ENCODE data around the gene SLC12A7. TPM values are rescaled to one million over a fixed set of nuclear protein-coding genes. Genes with fewer than 3 reads are reported as not detected.

The SLC12A7 gene
- total and polyA plus RNA-seq, 2 of the 13 experiments (the other 11 are each of a cell fraction or from before 2014, with no cell fraction given) = 14.0 to 18.5 TPM

DNA sequence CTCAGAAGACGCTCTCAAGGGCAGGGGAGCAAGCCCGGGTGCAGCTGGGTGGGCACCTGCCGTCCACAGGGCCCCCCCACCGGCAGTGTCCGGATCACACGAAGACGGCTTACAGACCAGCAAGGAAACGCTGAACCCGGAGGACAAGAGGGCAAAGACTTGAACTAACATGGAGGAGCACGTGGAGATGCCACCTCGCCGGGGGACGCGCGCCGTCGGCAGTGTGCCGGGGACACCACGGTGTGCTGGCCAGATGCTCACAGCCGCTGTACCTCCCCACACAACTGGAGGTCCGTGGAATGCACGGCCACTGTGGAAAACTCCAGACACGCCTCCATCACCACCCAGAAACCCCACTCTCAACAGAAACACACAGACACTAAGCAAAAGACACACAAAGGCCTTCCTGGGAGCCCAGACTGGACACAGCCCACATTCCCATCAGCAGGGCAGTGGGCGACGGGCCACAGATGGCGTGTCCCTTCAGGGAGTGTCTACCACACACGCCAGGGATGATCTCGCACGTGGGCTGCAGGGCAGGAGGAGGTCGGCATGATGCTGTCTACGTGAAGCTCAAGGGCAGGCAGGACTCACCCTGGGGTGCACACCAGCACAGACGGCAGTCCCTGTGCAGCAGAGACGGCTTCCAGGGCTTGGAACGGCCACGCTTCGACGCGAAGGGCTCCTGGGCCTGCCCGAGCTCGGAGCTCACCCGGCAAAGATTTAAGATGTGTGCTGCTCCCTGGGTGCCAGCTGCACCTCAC, 8.6 kb upstream of the SLC12A7 start:
- Histone ChIP-seq H2AFZ (ENCODE audit: low read length) (no peak overlapping the region), H3K9ac (ENCODE audit: insufficient read depth, low read depth, low read length) (no peak overlapping the region), H3K79me2 (ENCODE audit: insufficient read depth, low read length) (no peaks in the 10 kb centered on the region), H3K27ac (ENCODE audit: extremely low read length, insufficient read depth, low read length) (no peak overlapping the region), H3K4me1 (ENCODE audit: insufficient read depth, low read length) (peaks cover 72% of the 10 kb centered on the region), H3K36me3 (replicated peaks in 1 of 2; ENCODE audit: control insufficient read depth in 1 of 2, insufficient read depth in 2 of 2, low read length in 2 of 2) (no peaks in the 10 kb centered on the region), H4K20me1 (ENCODE audit: insufficient read depth, low read length) (no peaks in the 10 kb centered on the region), H3K9me3 (ENCODE audit: low read length) (no peaks in the 10 kb centered on the region), H3K4me3 (replicated peaks in 1 of 3; ENCODE audit: insufficient read depth in 1 of 3, low read depth in 2 of 3, low read length in 3 of 3) (no peak overlapping the region), H3K4me2 (ENCODE audit: low read depth, low read length) (no peak overlapping the region), H3K27me3 (ENCODE audit: control insufficient read depth in 1 of 2, insufficient read depth in 2 of 2, low read length in 2 of 2) (peaks cover 25 to 96% of the 10 kb centered on the region in 2 experiments)
- intact Hi-C loops (cut with micrococcal nuclease; ENCODE audit: unreplicated experiment) (no loop called here), in situ Hi-C loops (cut with HindIII; ENCODE audit: extremely low pct_ligation_motif_present, low pct_unique_long_range_greater_than_20kb) (no loop called here)
- FAIRE-seq = no peak
- WGBS (ENCODE audit: low lambda C conversion rate) = 61% methylated on average over 9 of the region's 41 CpGs
- BruUV-seq (replicated peaks) = no TSS peak
- DNase-seq (ENCODE audit: low spot score) = no peak
- POLR2A ChIA-PET = interaction anchor here (1.1 to 6.1 kb wide), 2 partner anchors 13 to 18 kb away, joined by 4 to 91 read pairs; no protein-coding TSS in a partner anchor
- CTCF ChIA-PET (ENCODE audit: low intra/inter-chr PET ratio, low total read pairs) = no interaction called here
- TF ChIP-seq, protein P1, sequence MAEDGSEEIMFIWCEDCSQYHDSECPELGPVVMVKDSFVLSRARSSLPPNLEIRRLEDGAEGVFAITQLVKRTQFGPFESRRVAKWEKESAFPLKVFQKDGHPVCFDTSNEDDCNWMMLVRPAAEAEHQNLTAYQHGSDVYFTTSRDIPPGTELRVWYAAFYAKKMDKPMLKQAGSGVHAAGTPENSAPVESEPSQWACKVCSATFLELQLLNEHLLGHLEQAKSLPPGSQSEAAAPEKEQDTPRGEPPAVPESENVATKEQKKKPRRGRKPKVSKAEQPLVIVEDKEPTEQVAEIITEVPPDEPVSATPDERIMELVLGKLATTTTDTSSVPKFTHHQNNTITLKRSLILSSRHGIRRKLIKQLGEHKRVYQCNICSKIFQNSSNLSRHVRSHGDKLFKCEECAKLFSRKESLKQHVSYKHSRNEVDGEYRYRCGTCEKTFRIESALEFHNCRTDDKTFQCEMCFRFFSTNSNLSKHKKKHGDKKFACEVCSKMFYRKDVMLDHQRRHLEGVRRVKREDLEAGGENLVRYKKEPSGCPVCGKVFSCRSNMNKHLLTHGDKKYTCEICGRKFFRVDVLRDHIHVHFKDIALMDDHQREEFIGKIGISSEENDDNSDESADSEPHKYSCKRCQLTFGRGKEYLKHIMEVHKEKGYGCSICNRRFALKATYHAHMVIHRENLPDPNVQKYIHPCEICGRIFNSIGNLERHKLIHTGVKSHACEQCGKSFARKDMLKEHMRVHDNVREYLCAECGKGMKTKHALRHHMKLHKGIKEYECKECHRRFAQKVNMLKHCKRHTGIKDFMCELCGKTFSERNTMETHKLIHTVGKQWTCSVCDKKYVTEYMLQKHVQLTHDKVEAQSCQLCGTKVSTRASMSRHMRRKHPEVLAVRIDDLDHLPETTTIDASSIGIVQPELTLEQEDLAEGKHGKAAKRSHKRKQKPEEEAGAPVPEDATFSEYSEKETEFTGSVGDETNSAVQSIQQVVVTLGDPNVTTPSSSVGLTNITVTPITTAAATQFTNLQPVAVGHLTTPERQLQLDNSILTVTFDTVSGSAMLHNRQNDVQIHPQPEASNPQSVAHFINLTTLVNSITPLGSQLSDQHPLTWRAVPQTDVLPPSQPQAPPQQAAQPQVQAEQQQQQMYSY (CRISPR knock-in tag; IDR thresholded peaks at IDR 0.05) = no peak
- no peak for TF ChIP-seq ZNF674 (CRISPR knock-in tag; IDR thresholded peaks at IDR 0.05; ENCODE audit: low read depth)
- TF ChIP-seq, protein P2, sequence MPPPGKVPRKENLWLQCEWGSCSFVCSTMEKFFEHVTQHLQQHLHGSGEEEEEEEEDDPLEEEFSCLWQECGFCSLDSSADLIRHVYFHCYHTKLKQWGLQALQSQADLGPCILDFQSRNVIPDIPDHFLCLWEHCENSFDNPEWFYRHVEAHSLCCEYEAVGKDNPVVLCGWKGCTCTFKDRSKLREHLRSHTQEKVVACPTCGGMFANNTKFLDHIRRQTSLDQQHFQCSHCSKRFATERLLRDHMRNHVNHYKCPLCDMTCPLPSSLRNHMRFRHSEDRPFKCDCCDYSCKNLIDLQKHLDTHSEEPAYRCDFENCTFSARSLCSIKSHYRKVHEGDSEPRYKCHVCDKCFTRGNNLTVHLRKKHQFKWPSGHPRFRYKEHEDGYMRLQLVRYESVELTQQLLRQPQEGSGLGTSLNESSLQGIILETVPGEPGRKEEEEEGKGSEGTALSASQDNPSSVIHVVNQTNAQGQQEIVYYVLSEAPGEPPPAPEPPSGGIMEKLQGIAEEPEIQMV (CRISPR knock-in tag; IDR thresholded peaks at IDR 0.05; ENCODE audit: low read depth) = no peak
- TF ChIP-seq, protein P3, sequence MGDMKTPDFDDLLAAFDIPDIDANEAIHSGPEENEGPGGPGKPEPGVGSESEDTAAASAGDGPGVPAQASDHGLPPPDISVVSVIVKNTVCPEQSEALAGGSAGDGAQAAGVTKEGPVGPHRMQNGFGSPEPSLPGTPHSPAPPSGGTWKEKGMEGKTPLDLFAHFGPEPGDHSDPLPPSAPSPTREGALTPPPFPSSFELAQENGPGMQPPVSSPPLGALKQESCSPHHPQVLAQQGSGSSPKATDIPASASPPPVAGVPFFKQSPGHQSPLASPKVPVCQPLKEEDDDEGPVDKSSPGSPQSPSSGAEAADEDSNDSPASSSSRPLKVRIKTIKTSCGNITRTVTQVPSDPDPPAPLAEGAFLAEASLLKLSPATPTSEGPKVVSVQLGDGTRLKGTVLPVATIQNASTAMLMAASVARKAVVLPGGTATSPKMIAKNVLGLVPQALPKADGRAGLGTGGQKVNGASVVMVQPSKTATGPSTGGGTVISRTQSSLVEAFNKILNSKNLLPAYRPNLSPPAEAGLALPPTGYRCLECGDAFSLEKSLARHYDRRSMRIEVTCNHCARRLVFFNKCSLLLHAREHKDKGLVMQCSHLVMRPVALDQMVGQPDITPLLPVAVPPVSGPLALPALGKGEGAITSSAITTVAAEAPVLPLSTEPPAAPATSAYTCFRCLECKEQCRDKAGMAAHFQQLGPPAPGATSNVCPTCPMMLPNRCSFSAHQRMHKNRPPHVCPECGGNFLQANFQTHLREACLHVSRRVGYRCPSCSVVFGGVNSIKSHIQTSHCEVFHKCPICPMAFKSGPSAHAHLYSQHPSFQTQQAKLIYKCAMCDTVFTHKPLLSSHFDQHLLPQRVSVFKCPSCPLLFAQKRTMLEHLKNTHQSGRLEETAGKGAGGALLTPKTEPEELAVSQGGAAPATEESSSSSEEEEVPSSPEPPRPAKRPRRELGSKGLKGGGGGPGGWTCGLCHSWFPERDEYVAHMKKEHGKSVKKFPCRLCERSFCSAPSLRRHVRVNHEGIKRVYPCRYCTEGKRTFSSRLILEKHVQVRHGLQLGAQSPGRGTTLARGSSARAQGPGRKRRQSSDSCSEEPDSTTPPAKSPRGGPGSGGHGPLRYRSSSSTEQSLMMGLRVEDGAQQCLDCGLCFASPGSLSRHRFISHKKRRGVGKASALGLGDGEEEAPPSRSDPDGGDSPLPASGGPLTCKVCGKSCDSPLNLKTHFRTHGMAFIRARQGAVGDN (CRISPR knock-in tag; IDR thresholded peaks at IDR 0.05) = 0 out of 2 replicates have a peak, but pooled peaks have one; percentile 15
- TF ChIP-seq RARA (CRISPR knock-in tag; IDR thresholded peaks at IDR 0.05) = no peak
- TF ChIP-seq, protein P4, sequence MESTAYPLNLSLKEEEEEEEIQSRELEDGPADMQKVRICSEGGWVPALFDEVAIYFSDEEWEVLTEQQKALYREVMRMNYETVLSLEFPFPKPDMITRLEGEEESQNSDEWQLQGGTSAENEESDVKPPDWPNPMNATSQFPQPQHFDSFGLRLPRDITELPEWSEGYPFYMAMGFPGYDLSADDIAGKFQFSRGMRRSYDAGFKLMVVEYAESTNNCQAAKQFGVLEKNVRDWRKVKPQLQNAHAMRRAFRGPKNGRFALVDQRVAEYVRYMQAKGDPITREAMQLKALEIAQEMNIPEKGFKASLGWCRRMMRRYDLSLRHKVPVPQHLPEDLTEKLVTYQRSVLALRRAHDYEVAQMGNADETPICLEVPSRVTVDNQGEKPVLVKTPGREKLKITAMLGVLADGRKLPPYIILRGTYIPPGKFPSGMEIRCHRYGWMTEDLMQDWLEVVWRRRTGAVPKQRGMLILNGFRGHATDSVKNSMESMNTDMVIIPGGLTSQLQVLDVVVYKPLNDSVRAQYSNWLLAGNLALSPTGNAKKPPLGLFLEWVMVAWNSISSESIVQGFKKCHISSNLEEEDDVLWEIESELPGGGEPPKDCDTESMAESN (CRISPR knock-in tag; conservative IDR thresholded peaks at IDR 0.05) = no peak
- TF ChIP-seq SIX4 (CRISPR knock-in tag; IDR thresholded peaks at IDR 0.05) = no peak
- no peak for TF ChIP-seq JARID2 (CRISPR knock-in tag; IDR thresholded peaks at IDR 0.05; ENCODE audit: insufficient replicate concordance)
- TF ChIP-seq ZZZ3 (CRISPR knock-in tag; IDR thresholded peaks at IDR 0.05; ENCODE audit: borderline replicate concordance) = 0 out of 2 replicates have a peak, but pooled peaks have one; percentile 22
- ATAC-seq = peak; percentile 4
